ENCODE measurements around the gene ZNF497. TPM values are rescaled to one million over a fixed set of nuclear protein-coding genes. Genes with fewer than 3 reads are reported as not detected.
"Not testable (repeated sequence)": the region's sequence is repeated elsewhere in the genome, so short reads cannot be mapped to it uniquely, and the experiment has no call there.

ZNF497 gene
- total and polyA plus RNA-seq, 10 of the 15 experiments (the other 5 are each of a cell fraction or from before 2014, with no cell fraction given): 0.09 to 0.82 (median 0.28) TPM

DNA sequence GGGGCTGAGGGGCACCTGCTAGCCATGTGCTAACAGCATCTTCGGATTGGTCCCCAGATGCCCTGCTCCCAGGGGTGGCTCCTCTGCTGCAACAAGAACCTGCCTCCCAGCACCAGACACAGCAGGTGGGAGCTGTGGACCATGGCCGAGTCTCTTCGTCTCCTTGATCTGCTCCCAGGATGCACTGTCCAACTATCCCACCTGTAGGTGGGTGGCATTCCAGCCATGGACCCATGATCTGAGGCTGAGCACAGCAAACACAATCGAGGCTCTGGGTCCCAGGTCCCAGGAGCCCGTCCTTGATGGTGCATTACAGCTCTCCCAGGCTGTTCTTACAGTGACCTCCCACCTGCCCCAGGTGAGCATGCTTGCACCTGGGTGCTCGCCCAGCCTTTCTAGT is 16.7 kb upstream of the ZNF497 start:
- TF ChIP-seq, protein P1, sequence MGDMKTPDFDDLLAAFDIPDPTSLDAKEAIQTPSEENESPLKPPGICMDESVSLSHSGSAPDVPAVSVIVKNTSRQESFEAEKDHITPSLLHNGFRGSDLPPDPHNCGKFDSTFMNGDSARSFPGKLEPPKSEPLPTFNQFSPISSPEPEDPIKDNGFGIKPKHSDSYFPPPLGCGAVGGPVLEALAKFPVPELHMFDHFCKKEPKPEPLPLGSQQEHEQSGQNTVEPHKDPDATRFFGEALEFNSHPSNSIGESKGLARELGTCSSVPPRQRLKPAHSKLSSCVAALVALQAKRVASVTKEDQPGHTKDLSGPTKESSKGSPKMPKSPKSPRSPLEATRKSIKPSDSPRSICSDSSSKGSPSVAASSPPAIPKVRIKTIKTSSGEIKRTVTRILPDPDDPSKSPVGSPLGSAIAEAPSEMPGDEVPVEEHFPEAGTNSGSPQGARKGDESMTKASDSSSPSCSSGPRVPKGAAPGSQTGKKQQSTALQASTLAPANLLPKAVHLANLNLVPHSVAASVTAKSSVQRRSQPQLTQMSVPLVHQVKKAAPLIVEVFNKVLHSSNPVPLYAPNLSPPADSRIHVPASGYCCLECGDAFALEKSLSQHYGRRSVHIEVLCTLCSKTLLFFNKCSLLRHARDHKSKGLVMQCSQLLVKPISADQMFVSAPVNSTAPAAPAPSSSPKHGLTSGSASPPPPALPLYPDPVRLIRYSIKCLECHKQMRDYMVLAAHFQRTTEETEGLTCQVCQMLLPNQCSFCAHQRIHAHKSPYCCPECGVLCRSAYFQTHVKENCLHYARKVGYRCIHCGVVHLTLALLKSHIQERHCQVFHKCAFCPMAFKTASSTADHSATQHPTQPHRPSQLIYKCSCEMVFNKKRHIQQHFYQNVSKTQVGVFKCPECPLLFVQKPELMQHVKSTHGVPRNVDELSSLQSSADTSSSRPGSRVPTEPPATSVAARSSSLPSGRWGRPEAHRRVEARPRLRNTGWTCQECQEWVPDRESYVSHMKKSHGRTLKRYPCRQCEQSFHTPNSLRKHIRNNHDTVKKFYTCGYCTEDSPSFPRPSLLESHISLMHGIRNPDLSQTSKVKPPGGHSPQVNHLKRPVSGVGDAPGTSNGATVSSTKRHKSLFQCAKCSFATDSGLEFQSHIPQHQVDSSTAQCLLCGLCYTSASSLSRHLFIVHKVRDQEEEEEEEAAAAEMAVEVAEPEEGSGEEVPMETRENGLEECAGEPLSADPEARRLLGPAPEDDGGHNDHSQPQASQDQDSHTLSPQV (IDR thresholded peaks at IDR 0.05): no peak
- TF ChIP-seq TCF12 (IDR thresholded peaks at IDR 0.05; ENCODE audit: low read depth, low read length) (no peak), CEBPB (IDR thresholded peaks at IDR 0.05; ENCODE audit: borderline replicate concordance in 1 of 2, low read depth in 2 of 2, low read length in 2 of 2) (no peak)
- TF ChIP-seq, protein P2, sequence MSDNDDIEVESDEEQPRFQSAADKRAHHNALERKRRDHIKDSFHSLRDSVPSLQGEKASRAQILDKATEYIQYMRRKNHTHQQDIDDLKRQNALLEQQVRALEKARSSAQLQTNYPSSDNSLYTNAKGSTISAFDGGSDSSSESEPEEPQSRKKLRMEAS (IDR thresholded peaks at IDR 0.05; ENCODE audit: low read depth, low read length): no peak
- TF ChIP-seq, protein P3, sequence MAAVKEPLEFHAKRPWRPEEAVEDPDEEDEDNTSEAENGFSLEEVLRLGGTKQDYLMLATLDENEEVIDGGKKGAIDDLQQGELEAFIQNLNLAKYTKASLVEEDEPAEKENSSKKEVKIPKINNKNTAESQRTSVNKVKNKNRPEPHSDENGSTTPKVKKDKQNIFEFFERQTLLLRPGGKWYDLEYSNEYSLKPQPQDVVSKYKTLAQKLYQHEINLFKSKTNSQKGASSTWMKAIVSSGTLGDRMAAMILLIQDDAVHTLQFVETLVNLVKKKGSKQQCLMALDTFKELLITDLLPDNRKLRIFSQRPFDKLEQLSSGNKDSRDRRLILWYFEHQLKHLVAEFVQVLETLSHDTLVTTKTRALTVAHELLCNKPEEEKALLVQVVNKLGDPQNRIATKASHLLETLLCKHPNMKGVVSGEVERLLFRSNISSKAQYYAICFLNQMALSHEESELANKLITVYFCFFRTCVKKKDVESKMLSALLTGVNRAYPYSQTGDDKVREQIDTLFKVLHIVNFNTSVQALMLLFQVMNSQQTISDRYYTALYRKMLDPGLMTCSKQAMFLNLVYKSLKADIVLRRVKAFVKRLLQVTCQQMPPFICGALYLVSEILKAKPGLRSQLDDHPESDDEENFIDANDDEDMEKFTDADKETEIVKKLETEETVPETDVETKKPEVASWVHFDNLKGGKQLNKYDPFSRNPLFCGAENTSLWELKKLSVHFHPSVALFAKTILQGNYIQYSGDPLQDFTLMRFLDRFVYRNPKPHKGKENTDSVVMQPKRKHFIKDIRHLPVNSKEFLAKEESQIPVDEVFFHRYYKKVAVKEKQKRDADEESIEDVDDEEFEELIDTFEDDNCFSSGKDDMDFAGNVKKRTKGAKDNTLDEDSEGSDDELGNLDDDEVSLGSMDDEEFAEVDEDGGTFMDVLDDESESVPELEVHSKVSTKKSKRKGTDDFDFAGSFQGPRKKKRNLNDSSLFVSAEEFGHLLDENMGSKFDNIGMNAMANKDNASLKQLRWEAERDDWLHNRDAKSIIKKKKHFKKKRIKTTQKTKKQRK (IDR thresholded peaks at IDR 0.05; ENCODE audit: low read depth, low read length): no peak
- DNase-seq (ENCODE audit: low read depth, low spot score) (no peak), FAIRE-seq (no peak), ATAC-seq (no peak)
- Histone ChIP-seq H3K27ac (ENCODE audit: control insufficient read depth, insufficient read depth) (no peak overlapping the region), H3K9me3 (replicated peaks; ENCODE audit: control insufficient read depth, insufficient read depth, low read length) (no peaks in the 10 kb centered on the region), H3K4me1 (ENCODE audit: control insufficient read depth, insufficient read depth, low read length) (peaks cover 13% of the 10 kb centered on the region), H2AFZ (ENCODE audit: control insufficient read depth, low read depth, low read length) (no peak overlapping the region), H3K36me3 (ENCODE audit: control insufficient read depth in 2 of 2, insufficient read depth in 2 of 2, low read length in 1 of 2) (no peaks in the 10 kb centered on the region), H3K4me2 (ENCODE audit: control insufficient read depth, insufficient read depth) (peak overlapping the region; percentile 99), H3K79me2 (ENCODE audit: control insufficient read depth, insufficient read depth, low read length) (peaks cover 3% of the 10 kb centered on the region), H3K9ac (ENCODE audit: control insufficient read depth, insufficient read depth, low read length) (no peak overlapping the region), H3K27me3 (replicated peaks in 1 of 2; ENCODE audit: control insufficient read depth in 2 of 2, insufficient read depth in 2 of 2, low read length in 1 of 2) (no peaks in the 10 kb centered on the region), H3K4me3 (peak overlapping the region; percentile 67; the same call in 1 of the 2 replicates), H4K20me1 (ENCODE audit: control insufficient read depth, insufficient read depth) (no peaks in the 10 kb centered on the region)
- intact Hi-C loops (cut with micrococcal nuclease; ENCODE audit: unreplicated experiment): no loop called here
- POLR2A ChIA-PET: interaction anchor here (0.5 to 2.2 kb wide), 5 partner anchors 15 to 536 kb away, joined by 3 to 5 read pairs (median 3); partner anchors contain the start of gene ZNF497
- SMC1A ChIA-PET (ENCODE audit: uncharacterized antibody, unreplicated experiment): interaction anchor here (1.0 to 1.4 kb wide), 2 partner anchors 17 to 50 kb away, joined by 3 to 4 read pairs; partner anchors contain the start of gene ZNF497
- in situ Hi-C loops (cut with MboI): no loop called here
- RAD21 ChIA-PET (ENCODE audit: unreplicated experiment): interaction anchor here (1.7 kb wide), 1 partner anchor 16 kb away, joined by 5 read pairs; no protein-coding TSS in a partner anchor
- no TSS peak for BruUV-seq (replicated peaks)
- 59% methylated on average over 6 of the region's 6 CpGs for WGBS (ENCODE audit: insufficient coverage, insufficient replicate concordance, low lambda C conversion rate, missing lambda C conversion rate)
- CTCF ChIA-PET: interaction anchor here (0.9 to 1.5 kb wide), 2 partner anchors 16 to 141 kb away, joined by 3 to 8 read pairs; partner anchors contain the start of genes ZBTB45 and ZNF497

DNA sequence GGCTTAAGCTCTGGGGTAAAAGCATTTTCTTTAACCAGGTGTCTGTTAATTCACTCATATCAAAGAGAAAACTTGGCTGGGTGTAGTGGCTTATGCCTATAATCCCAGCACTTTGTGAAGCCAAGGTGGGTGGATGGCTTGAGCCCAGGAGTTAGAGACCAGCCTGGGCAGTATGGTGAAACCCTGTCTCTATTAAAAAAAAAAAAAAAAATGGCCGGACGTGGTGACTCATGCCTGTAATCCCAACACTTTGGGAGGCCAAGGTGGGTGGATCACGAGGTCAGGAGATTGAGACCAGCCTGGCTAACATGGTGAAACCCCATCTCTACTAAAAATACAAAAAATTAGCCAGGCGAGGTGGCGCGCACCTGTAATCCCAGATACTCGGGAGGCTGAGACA is 14.2 kb upstream of the ZNF497 start:
- BruUV-seq (replicated peaks); intact Hi-C loops (cut with micrococcal nuclease; ENCODE audit: unreplicated experiment); H3K36me3 ChIP-seq (ENCODE audit: control insufficient read depth in 2 of 2, insufficient read depth in 2 of 2, low read length in 1 of 2); H2AFZ ChIP-seq (ENCODE audit: control insufficient read depth, low read depth, low read length); DNase-seq (ENCODE audit: low read depth, low spot score); CTCF ChIA-PET; H3K4me2 ChIP-seq (ENCODE audit: control insufficient read depth, insufficient read depth); H3K27me3 ChIP-seq (replicated peaks in 1 of 2; ENCODE audit: control insufficient read depth in 2 of 2, insufficient read depth in 2 of 2, low read length in 1 of 2); in situ Hi-C loops (cut with MboI); H3K4me3 ChIP-seq; H3K9me3 ChIP-seq (replicated peaks; ENCODE audit: control insufficient read depth, insufficient read depth, low read length); H4K20me1 ChIP-seq (ENCODE audit: control insufficient read depth, insufficient read depth); H3K27ac ChIP-seq (ENCODE audit: control insufficient read depth, insufficient read depth); H3K9ac ChIP-seq (ENCODE audit: control insufficient read depth, insufficient read depth, low read length); H3K79me2 ChIP-seq (ENCODE audit: control insufficient read depth, insufficient read depth, low read length); SMC1A ChIA-PET (ENCODE audit: uncharacterized antibody, unreplicated experiment); ATAC-seq; FAIRE-seq; H3K4me1 ChIP-seq (ENCODE audit: control insufficient read depth, insufficient read depth, low read length): not testable (repeated sequence)
- 63% methylated on average over 6 of the region's 7 CpGs for WGBS (ENCODE audit: insufficient coverage, insufficient replicate concordance, low lambda C conversion rate, missing lambda C conversion rate)
- ChIA-PET RAD21 (ENCODE audit: unreplicated experiment) (interaction anchor here (0.7 to 1.3 kb wide), 2 partner anchors 14 to 30 kb away, joined by 3 to 4 read pairs; partner anchors contain the start of gene ZNF497), POLR2A (interaction anchor here (2.2 kb wide), 1 partner anchor 14 kb away, joined by 5 read pairs; the partner anchor contains the start of gene ZNF497)

All from GM12878 (cell line).